TTC549 (cell line): ENCODE data around the gene CGB5.
"Not testable (repeated sequence)": the region's sequence is repeated elsewhere in the genome, so short reads cannot be mapped to it uniquely, and the experiment has no call there.

Experiments
- FAIRE-seq: peaks from 2 replicates; lab custom pipeline; 2012; peaks lifted over from hg19 to GRCh38; lab: Jason Lieb, UNC

CGB5 gene

DNA sequence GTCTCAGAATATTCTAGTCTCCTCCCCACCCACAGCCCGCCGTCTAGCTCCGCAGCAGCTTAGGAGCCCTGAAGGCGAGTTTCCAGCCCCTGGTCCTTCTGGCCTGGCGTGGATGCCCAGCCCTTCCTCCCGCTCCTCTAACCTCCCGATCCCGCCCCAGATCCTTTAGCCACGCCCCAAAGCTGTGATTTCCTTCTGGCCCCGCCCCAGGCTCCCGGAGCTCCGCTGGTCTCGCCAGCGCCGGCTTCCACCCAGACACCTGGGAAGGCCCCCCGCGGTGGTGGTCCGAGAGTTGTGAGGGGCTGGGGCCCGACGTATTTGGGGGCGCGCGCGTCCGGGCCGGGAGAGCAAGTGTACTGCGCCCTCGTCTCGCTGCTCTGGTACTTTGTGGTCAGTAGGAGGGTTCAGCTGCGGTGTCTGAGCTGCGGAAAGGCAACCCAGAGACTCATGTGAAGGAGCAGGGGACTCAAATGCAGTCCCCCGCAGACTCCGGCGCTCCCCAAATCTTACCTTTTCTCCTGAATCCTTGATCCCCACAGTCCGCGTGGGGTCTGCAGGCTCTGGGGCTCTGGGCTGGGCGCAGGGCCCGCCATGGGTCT, 14.1 kb downstream of the CGB5 start, which contains the start of gene CGB7:
Gene CGB7 (minus strand): TSS at position 114 of the 599 bp plus-strand sequence. CDS start 2,374 bp downstream, outside the sequence.
- FAIRE-seq = no peak

DNA sequence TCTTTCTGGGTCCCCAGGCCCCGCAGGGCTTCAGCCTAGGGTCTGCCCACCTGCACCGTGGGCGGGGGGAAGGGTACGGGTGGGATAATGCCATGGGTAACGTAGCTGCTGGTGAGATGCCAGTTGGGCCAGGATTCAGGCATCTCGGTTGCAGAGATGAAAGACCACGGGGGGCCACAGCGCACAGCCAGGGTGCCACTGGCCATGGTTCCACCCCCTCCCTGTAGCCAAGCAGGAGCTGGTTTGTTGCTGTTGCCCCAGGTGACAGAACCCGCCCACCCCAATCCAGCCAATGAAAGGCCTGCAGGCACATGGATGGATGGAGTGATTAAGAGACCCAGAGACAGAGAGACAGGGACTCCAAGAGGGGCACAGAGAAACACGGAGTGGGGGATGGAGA, 14.9 kb downstream of the CGB5 start:
- FAIRE-seq = no peak

DNA sequence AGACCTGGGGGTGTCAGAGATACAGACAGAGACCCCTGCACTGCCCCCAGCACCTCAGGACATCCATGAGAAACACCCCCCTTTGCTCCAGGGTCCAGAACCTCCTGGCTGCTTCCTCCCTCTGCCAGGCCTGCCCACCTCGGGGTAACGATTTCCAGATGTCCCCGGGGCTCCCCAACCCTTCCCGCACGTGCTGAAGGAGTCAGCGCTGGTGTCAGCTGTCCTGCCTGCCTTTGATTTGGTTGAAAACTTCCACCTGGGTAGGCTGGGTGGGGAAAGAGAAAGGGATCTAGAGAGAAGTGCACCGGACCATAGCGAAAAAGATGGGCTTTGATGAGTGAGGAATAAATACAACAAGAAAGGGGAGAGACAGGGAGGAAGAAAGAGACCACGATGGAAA, 15.4 kb downstream of the CGB5 start:
- no peak for FAIRE-seq

DNA sequence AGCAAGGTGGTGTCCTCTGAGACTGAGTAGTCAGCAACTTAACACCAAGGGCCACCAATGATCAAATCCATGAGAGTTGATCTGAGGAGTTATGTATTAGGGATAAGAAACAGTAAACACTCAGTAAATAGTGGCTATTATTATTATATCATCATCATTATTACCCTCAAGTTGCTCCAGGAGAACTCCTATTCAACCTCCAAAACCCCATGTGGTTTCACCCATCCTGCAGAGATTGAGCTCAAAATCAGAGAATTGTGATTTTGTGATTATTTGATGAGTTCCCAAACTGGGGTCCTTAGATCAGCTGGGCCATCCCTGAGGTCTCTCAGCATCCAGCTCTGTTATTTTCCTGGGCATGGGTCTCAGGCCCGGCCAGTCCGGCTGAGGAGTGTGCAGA, 17.4 kb downstream of the CGB5 start:
- FAIRE-seq = no peak

DNA sequence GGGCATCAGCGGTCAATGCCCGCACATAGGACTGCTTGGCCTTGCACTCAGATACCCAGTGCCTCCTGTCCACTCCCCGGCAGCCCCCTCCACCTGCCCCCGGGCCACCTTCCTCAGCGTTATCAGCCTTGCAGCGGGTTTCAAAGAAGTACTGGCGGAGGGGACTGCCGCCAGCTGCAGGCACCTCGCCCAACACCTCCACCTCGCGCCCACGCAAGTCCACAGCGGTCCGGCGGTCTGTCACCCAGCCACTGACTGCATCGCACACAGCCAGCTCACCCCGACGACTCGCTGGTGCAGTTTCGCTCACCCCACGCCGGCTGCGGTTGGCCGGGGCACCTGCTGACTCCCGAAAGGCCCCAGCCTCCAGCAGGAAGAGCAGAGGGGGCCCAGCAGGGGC, 17.8 kb downstream of the CGB5 start:
- no peak for FAIRE-seq

DNA sequence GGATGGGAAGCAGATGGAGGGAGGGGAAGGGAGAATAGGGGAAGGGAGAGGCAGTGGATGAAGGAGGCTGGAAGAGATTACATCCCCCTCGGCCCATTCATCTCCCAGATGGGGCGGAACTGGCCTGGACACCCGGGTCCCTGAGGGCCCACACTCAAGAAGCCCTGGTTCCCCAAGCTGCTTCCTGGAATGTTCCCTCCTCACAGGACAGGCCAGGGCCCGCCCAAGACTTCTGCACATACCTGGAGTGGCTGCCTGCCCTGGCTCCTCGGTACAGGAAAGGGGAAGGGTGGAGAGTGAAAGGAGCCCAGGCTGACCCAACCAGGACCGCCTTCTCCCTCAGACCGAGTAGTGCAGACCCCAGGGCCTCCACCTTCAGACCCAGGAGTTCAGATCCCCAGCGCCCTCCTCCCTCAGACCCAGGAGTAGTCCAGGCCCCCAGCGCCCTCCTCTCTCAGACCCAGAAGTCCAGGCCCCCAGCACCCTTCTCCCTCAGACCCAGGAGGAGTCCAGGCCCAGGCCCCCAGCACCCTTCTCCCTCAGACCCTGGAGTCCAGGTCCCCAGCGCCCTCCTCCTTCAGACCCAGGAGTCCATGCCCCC, 20.5 kb downstream of the CGB5 start:
- no peak for FAIRE-seq

DNA sequence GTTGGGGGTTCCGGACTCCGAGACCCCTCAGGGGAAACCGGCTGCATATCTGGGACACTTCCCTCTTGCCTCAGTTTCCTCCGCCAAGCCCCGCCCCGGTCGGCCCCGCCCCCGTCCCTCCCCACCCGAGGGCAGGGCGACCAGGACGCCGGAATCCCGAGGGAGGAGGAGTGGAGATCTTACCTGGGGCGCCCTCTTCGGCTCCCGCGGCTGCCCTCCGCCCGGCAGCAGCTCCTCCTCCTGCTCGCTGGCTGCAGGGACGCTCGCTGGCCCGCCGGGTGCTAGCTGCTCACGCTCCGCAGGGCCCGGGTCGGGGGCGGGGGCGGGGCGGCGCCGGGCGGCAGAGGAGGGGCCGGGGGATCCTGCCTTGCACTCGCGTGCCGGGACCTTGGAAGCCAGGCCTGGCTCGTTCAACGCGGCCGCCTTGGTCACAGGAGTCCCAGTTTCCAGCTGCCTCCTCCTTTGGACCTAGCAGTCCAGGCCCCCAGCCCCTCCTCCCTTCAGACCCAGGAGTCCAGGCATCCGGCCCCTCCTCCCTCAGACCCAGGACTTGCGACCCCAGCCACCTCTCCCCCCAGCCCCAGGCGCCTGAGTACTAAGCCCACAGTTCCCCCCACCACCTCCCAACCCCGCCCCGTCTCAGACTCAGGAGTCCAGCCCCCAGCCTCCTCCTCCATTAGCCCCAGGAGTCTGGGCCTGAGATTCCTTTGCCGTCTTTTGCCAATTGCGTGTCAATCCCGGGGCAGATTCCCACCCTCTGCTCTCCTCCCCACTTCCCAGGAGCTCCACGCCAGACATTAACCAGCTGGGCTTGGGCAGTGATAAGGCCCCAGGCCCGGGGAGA, 21.3 kb downstream of the CGB5 start, which contains the start of gene NTF4:
Gene NTF4 (minus strand): TSS at position 51 of the 844 bp plus-strand sequence. CDS start 2,821 bp downstream, outside the sequence.
- no peak for FAIRE-seq

DNA sequence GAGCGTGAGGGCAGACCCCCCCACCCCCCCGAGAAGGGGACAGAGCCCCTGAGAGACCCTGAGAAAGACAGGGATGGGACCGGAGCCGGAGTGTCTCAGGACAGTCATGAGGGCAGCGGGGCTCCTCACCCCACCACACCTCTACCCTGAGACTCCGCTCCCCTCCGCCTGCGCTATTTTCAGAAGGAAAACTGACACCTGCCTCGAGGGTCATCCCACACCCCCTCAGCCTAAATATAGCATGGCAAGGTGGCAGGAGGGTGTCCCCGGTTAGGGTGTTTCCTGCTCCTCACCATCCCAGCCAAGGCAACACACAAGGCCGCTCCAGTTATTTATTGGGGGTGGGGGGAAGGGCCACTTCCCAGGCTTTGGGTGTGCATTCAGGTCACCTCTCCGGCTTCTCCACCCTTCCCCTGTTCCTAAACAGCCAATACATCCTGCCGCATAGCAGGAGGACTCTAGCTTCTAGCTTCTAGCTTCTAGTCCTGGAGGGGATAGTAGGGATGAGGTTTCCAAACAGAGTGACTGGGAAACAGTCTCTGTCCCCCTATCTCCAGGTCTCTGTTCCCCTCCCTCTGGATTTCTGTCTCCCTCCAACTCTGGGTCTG, 22.4 kb downstream of the CGB5 start:
- FAIRE-seq = no peak

DNA sequence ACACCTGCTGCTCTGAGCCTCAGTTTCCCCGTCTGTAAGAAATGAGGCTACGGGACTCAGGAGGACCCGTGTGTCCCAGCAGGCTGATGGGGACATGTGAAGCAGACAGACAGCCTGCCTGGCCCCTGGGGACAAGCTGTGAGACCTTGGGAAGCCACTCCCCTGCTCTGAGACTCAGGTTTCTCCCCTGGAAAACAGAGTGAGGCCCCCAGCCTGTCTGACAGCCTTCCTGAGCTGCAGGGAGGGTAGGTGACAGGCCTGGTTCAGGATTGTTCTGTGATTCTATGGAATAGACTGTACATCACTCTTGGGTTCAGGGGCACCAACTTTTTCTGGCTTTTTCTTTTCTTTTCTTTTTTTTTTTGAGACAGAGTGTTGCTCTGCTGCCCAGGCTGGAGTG, 23.9 kb downstream of the CGB5 start:
- no peak for FAIRE-seq

DNA sequence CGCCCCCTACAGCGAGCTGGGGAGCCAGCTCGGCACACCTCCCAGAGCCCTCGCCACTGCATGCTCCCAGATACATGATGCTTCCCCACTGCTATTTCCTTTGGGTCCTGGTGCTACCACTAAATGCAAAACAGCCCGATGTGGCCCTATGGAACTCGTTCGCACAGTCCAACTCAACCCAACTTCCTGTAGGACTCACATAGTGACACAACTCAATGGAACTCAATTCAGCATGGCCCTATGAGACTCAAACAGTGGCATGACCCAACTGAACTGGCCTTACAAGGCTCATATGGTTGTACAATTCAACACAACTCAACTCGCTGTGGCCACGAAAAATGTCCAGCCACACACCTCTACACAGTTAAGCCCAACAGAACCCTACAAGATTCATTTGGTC, 25.4 kb downstream of the CGB5 start:
- no peak for FAIRE-seq

DNA sequence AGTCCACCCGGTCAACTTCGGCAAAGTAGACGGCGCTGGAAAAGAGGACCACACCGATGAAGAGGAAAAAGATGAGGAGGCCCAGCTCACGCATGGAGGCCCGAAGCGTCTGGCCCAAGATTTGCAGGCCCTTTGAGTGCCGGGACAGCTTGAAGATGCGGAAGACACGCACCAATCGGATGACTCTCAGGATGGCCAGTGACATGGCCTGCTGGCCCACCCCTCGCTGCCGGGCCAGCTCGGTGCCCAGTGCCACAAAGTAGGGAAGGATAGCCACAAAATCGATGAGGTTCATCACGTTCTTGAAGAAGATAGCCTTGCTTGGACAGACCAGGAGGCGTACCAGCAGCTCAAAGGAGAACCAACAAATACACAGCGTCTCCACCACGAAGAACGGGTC, 26.8 kb downstream of the CGB5 start:
- FAIRE-seq = no peak

DNA sequence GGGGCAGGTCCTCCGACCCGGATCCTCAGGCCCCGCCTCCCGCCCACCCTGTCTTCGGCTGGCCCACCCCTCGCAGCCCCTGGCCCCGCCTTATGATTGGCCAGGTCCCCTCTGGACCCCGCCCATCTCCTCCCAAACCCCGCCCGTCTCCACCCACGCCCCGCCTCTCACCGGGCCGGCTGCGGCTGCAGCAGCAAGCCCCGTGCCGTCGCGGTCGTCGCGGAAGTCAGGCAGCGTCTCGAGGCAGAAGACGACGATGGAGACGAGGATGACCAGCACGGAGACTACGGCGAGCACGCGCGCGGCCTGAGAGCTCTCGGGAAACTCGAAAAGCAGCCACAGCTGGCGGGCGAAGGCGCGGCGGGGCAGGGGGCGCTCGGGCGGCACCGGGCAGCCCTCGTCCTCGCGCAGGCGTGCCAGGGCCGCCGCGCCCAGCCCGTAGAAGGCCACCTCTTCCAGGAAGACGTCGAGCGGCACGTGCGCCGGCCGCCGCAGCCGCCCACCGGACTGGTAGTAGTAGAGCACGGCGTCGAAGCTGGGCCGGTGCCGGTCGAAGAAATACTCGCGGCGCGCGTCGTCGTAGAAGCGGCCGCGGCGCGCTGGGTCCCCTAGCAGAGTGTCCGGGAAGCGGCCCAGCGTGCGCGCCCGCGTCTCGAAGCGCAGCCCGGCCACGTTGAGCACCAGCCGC, 28.4 kb downstream of the CGB5 start:
- FAIRE-seq = no peak

DNA sequence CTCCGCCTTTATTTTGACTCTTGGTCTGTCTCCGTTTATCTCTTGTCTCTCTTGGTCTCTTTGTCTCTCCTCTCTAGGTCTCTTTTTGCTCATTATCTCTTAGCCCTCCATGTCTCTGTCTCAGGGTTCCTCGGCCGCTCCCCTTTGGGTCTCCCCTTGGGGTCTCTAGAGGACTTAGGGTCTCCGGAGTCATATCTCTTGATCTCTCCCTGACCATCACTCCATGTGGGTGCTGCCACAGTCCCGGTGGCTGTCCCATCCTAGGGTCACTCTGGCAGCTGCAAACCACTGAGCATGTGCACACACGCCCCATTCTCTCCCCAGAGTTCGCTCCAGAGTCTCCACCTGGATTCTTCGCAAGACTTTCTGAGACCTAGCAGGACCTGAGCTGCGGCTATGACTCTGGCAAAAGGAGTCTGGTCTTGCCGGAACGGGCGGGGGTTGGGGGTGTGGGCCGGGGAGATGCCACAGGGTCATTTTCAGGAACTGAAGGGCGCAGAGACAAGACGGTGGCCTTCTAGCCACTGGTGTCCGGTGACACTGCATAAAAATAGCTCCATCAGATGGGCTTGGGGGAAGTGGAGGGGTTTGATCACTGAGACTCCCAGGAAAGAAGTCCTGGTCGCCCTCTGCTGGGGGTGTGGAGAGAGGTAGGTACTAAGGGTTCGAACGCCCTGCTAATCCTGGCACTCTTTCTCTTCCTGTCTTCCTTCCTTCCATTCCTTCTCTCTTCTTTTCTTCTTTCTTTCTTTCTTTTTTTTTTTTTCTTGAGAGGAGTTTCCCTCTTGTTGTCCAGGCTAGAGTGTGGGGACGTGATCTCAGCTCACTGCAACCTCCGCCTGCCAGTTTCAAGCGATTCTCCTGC, 30.1 kb downstream of the CGB5 start:
- FAIRE-seq = no peak

DNA sequence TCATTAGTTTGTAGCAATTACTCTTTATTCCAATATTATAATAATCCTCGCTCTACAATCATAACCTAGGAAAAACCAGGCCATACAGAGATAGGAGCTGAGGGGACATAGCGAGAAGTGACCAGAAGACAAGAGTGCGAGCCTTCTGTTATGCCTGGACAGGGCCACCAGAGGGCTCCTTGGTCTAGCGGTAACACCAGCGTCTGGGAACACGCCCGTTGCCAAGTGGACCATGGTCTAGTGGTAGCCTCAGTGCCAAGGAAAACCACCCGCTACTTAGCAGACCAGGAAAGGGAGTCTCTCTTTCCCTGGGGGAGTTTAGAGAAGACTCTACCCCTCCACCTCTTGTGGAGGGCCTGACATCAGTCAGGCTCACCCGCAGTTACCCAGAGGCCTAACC, 31.2 kb downstream of the CGB5 start:
- not testable (repeated sequence) for FAIRE-seq

DNA sequence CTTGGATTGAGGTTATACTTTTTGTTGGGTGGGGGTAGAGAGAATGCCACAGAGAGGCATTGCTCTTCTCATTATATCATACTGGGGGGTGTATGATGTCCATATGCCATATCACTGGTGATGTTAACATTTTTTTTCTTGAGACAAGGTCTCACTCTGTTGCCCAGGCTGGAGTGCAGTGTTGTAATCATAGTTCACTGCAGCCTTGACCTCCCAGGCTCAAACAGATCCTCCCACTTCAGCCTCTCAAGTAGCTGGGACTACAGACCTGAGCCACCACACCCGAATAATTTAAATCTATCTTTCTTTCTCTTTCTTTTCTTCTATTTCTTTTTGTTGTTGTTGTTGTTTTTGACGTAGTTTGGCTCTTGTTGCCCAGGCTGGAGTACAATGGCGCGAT, 36.7 kb downstream of the CGB5 start:
- FAIRE-seq = no peak

DNA sequence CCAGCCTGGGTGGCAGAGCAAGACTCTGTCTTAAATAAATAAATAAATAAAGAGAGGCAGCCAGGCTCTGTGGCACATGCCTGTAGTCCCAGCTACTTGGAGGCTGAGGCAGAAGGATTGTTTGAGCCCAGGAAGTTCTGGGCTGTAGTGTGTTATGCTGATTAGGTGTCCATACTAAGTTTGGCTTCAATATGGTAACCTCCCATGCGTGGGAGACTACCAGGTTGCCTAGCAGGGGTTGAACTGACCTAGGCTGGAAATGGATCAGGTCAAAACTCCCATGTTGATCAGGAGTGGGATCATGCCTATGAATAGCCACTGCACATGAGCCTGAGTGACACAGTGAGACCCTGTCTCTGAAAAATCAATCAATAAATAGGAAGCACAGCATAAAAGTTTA, 37.6 kb downstream of the CGB5 start:
- FAIRE-seq = no peak

DNA sequence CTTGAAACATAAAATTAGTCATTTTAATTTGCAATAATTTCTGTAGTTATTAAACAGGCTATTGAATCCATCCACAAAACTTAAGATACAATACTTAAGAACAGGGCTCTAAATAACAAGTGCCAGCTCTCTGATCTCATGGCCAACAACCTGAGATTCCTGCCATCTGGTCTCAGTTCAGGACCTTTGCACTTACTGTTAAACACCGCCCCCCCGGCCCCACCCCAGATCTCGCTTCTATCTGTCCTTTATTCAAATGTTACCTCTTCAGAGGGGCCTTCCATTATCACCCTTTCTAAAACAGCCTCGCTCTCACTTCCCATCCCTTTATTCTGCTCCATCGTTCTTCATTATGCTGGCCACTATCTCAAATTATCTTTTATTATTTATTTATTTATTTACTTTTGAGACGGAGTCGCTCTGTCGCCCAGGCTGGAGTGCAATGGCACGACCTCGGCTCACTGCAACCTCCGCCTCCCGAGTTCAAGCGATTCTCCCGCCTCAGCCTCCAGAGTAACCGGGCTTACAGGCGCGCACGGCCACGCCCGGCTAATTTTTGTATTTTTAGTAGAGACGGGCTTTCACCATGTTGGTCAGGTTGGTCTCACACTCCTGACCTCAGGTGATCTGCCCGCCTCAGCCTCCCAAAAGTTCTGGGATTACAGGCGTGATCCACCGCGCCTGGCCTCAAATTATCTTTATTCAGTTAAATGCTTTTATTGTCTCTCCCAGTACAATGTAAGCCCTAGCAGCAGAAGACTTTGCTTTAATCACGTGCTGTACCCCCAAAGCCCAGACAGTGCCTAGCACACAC, 40.8 kb downstream of the CGB5 start:
- FAIRE-seq = no peak

DNA sequence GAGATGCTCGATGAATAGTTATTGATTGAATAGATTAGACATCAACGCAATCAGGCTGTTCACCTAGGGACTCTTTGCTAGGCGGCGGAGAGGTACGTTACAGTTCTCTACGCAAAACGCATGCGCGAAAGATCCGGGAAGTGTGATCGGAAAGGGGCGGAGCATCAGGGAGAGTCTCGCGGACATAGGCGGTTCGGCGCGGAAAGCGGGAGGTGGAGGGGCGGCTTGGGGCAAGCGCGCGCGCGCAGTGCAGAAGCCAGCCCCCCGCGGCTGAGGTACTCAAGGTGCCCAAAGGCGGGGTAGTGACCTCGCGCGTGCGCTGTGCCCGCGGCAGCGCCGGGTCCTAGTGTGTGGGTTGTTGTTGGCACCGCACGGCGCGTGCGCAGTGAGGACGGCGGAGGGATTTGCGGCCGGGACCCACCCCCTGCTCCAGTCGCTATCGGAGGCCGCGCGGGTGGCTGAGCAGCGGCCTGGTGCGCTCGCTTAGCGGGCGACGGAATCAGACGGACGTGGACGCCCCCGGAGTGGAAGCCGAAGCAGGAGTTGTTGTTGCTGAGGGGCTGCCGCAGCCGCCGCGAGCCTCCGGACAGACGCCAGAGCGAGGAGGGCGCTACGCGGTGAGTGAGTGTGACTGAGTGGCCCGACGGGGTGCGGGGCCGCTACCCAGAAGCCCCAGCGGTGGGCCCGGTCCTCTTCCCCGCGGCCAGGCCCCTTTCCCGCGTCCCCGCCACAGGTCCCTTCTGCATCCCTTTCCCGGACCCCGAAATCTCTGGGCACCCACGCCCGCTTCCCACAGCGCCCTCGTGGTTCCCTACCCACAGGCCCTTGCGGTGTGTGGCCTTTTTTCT, 41.6 kb downstream of the CGB5 start, which contains the start of gene SNRNP70:
Gene SNRNP70 (plus strand): TSS at position 432 of the 848 bp plus-strand sequence. CDS start 964 bp downstream, outside the sequence.
- FAIRE-seq = peak; percentile 77

DNA sequence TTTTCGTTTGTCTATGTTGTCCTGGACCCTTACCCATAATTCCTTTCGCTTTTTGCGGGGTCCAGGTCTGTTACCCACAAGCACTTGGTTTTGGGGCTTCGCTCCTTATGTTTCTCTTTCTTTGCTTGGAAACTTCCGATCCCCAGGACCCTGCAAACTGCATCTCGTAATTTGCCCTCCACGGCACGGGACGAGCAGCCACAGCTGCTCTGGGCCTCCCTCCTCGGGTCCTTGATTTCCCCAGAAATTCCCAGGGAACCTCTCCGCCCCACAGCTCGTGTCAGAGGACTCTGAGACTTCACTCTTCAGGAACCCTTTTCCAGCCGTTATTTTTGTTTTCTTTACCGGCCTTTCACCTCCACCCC, 42.2 kb downstream of the CGB5 start:
- FAIRE-seq = no peak
